GM18867 (cell line): ENCODE measurements around the gene TAS1R2.

Source experiments
- ATAC-seq: cut with Tn5 transposase; IDR thresholded peaks from one replicate; pipeline ENCODE4 v1.9.1; 2021; ENCODE audit warnings: mild to moderate bottlenecking, moderate library complexity; ENCODE audit not compliant: unreplicated experiment

TAS1R2 gene

GRCh38 chr1:18823438-18823837, 36.0 kb downstream of the TAS1R2 start:
- ATAC-seq: no peak

- no peak for ATAC-seq
Measured at GRCh38 chr1:18820791-18821641, 38.4 kb downstream of the TAS1R2 start.

GRCh38 chr1:18819986-18820790, 39.3 kb downstream of the TAS1R2 start:
- no peak for ATAC-seq

DNA sequence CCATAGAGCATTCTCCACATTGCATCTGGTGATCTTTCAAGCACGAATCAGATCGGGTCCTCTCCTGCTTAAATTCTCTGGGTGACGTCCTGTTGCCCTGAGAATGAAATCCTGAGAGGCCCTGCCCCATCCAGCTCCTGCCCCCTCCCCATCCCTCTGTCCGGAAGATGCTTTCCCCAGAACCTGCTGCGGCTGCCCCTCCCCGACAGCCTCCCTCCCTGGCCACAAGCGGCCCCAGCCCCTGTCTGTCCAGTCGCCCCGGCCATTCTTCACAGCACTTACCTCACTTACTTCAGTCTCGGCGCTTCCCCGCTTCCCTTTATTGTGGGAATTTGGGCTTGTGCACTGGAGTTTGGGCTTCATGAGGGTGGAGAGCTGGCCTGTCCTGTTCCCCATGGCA, 40.3 kb downstream of the TAS1R2 start:
- no peak for ATAC-seq

- no peak for ATAC-seq
Measured at GRCh38 chr1:18817795-18818435, 41.5 kb downstream of the TAS1R2 start.

GRCh38 chr1:18817316-18817715, 42.1 kb downstream of the TAS1R2 start:
- no peak for ATAC-seq

DNA sequence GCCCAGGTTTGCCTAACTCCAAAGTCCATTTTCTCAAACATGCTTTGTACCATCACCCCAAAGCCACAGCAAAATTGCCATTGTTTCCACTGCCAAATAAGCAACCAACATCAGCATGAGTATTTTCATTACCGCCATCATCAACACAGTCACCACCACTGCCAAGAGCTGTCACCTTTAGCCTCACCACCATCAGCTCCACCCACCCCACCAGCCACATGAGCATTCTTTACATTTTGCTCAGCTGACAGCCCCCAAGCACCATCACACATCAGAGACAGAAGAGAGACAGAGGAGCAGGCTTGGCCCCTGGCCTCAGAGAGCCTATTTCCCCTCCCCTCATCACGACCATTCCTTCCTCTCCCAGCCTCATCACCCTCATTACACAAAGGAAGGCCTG, 42.7 kb downstream of the TAS1R2 start:
- ATAC-seq: no peak

DNA sequence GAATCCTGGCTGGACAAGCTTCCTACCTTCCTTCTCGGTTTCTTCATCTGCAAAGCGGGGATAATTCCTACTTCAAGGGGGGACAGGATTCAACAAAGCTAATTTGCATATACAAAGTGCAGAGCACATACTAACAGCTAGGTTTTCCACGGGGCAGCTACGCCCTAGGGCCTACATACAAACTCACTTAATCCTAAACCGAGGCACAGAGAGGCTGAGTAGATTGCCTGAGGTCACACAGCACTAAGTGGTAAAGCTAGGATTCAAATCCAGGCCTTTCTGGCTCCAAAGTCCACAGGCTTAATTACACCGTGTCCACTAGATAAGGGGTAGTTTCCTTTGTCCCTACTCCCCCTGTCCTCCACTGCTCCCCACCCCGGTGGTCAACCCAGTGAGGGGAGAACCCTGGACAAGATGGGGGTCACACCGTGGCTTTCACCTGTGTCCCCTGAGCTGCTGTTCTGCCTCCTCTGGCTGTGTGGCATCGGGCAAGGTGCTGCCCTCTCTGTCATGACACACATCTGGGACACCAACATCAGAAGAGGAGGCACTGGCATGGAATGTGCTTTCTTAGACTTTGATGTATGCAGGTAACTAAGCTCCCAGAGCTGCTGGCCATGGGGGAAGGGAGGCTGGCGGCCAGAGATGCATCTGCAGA, 44.5 kb downstream of the TAS1R2 start:
- ATAC-seq: no peak

DNA sequence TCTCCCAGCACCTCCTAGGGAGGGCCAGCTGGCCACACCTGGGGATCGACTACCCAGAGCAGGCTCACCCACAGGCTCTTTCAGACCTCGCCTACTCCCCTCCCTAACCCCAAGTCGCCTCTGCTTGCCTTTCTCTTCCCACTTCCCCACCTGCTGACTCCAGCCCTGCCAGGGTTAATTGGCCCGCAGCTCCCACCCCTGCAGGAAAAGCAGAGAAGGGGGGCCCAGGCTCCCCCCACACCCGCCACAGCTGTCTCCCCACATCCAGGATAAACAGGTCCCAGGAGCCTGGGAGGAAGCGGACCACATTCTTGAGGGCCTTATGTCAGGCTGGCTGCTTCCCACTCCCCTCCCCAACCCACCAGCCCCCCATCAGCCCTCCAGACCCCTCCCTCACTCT, 45.0 kb downstream of the TAS1R2 start:
- ATAC-seq: no peak

- ATAC-seq: no peak
Measured at GRCh38 chr1:18812453-18812939, 47.0 kb downstream of the TAS1R2 start.

DNA sequence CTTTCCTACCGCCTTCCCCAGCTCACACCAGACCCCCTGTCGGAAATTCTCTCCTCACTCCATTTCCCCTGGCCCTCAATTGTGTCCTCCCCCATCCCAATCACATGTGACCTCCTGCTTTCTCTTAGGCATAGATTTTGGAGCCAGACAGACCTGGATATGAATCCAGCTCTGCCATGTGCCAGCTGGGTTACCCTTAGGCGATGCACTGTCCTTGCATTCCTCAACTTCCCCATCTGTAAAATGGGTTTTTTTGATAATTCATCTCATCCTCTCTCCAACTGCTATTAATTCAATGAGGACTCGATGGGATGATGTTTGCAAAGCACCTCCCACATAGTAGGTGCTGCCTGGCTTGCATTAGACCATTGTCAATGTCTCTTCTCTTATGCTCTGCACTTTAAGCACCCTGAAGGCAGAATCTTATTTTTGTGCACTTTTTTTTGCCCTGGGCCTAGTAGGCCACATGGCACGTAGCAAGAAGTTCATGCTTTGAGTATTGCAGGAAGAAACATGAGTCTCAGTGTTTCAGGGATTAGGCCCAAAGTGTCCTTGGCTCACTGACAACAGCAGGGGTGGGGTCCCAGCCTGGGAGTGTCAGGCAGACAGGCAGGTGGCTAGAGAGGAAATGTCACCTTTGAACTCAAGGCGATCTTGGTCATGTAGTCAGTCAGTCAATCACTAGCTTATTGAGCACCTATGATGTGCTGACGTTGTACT, 47.6 kb downstream of the TAS1R2 start:
- ATAC-seq: no peak

DNA sequence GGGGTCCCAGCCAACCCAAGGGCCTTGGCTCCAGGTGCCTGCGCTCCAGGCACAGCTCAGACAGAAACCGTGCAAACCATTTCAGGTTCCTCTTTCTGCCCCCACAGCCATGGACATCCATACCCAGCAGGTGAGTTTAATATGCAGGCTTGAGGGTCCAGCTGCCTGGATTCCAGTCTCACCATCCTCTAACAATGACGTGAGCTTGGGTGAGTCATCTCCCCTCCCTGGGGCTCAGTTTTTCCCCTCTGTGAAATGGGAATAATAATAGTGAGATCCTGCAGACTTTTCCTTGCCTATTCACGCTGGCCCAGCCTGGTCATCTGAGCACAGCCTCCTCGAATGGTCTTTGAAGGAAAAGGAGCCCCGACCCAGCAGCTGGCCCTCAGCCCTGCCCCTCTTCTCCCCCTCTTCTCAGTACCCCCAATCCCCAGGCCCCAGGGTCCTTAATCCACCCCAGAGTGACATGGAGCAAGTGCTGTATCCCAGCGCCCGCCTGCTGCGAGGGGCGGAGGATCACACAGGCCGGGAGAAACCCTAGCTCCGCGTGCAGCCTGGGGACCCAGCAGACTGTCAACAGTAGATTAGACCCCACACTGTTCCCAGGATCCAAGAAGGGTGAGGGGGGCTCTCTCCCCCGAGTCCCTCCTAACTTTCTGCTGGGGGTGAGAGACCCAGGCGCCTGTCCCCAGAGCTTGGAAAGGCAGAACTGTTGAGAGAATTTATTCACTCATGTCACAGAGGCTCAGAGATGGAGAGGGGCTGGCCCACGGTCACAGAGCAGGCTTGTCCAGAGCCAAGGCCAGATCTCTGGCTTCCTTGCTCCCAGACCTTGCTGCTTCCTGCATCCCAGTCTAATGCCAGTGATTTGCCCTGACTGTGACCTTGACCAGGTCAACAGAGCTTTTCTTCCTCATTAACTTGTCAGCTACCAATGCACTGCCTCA, 49.2 kb downstream of the TAS1R2 start:
- ATAC-seq: no peak

DNA sequence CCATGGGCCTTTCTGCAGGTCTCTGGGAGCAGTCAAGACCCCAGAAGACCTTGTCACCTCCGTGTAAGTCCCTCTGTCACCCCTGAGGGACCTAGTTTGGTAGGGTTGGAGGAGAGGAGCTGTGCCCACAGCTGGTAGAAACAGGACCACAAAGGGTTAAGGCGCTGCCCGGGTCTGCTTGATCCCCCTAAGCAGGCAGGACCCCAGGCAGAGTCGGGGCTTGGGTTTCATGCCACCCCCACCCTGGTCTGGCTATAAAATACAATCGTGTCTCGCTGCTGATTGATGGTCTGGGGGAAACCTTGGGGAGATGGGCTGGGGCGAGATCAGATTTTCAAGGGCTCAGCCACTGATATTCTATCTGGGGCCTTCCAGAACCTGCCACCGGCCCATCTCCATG, 50.9 kb downstream of the TAS1R2 start:
- ATAC-seq: no peak

- ATAC-seq: no peak
Measured at GRCh38 chr1:18807334-18808063, 52.0 kb downstream of the TAS1R2 start.

DNA sequence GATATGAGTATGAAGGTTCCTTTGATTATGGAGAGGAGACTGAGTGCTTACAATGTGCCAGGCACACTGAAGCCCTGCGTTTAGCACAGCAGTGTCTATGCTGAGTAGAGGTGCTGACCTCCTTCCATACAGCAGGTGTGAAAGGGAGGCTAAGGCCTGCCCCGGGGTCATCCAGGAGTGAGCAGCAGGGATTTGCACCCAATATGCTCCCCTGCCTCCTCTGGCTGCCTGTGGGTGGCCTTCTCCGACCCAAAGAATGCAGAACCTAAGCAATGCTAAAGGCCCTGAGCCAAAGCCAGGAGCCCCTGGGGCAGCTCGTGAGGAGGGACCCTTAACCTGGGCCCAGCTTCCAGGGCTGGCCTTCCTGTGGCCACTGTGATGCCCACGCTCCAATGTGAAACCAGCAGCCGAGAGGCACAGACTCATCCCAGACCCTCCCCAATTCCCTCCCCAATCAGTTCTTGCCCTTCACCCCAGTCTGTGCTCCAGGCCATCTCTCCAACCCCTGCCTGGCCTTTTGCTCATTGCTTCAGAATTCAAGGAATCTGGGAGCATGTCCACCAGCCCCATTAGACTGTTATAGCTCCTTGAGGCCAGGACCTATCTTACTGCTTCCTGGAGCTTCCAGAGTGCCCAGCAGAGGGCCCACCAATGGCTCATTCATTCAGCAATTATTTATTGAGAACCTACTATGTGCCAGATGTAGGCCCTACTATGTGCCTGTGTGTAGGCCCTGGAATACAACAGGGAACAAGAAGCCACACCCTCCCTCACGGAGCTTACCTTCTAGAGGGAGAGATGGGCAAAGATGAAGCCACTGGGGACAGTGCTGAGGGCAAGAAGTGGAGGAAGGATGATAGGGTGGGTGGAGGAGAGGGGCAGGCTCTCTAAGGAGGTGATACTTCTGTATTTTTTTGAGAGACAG, 53.3 kb downstream of the TAS1R2 start:
- ATAC-seq: no peak

GRCh38 chr1:18805150-18805879, 54.1 kb downstream of the TAS1R2 start:
- no peak for ATAC-seq

DNA sequence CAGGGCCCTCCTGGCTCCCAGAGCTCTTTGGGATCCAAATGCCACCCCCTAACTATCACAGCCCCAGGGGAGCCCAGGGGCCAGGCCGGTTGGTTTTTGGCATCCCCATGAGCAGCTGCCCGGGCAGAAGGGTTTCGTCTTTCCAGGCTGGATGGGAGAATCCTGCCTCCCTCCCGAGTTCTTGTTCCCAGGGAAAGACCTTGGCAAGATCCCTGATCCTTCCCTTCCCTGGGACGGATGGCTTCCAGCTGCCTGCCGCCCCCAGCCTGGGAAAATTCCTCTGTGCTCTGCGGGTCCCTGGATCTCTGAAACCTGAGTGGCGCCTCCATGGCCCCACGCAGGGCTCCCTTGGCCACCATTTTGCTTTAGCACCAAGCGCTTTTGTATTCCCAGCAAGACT, 55.6 kb downstream of the TAS1R2 start:
- ATAC-seq: no peak
